DOHH2 (cell line): ENCODE results near the gene GRIN2A.

ENCODE experiments used
- H3F3A ChIP-seq: fragments of 200-600 bp; sonication (generic), shearing (Covaris generic); 2 replicates; pipeline ENCODE4 v1.6.0; 2016; ENCODE audit warnings: antibody characterized with exemption, mild to moderate bottlenecking; ENCODE audit not compliant: control insufficient read depth, insufficient read depth
- H3K27ac ChIP-seq: fragments of 200-600 bp; sonication (generic); 2 replicates; pipeline ENCODE4 v1.5.1; 2014; ENCODE audit warnings: low read depth, mild to moderate bottlenecking, low read length, moderate library complexity
- H3K27me3 ChIP-seq: fragments of 200-600 bp; sonication (generic); 2 replicates; pipeline ENCODE4 v1.6.1; 2014; ENCODE audit warnings: mild to moderate bottlenecking, low read length, mixed read lengths; ENCODE audit not compliant: control insufficient read depth
- H3K36me3 ChIP-seq: fragments of 200-600 bp; sonication (generic); 2 replicates; pipeline ENCODE4 v1.6.1; 2014; ENCODE audit warnings: mild to moderate bottlenecking, low read length, moderate library complexity, mixed read lengths; ENCODE audit not compliant: control insufficient read depth
- H3K4me1 ChIP-seq: fragments of 200-600 bp; sonication (generic); 2 replicates; pipeline ENCODE4 v1.6.1; 2014; ENCODE audit warnings: mild to moderate bottlenecking, low read length, mixed read lengths; ENCODE audit not compliant: control insufficient read depth
- H3K4me2 ChIP-seq: fragments of 200-600 bp; sonication (generic); 2 replicates; pipeline ENCODE4 v1.6.0; 2014; ENCODE audit warnings: mild to moderate bottlenecking, low read length, moderate library complexity
- H3K4me3 ChIP-seq: fragments of 200-600 bp; sonication (generic); 2 replicates; pipeline ENCODE4 v1.5.1; 2014; ENCODE audit warnings: mild to moderate bottlenecking, low read length, mixed read lengths
- H3K79me2 ChIP-seq: fragments of 200-600 bp; sonication (generic); 2 replicates; pipeline ENCODE4 v1.6.1; 2014; ENCODE audit warnings: mild to moderate bottlenecking, low read length, mixed read lengths; ENCODE audit not compliant: control insufficient read depth
- H3K9me2 ChIP-seq: fragments of 200-600 bp; sonication (generic); replicated peaks from 2 replicates; pipeline ENCODE4 v1.6.1; 2014; ENCODE audit warnings: mild to moderate bottlenecking, low read length, mixed read lengths; ENCODE audit not compliant: control insufficient read depth
- H3K9me3 ChIP-seq: fragments of 200-600 bp; sonication (generic); 2 replicates; pipeline ENCODE4 v1.6.1; 2014; ENCODE audit warnings: antibody characterized with exemption, low read length, mixed read lengths; ENCODE audit not compliant: control insufficient read depth, insufficient read depth
- H4K20me1 ChIP-seq: fragments of 200-600 bp; sonication (generic); 2 replicates; pipeline ENCODE4 v1.6.0; 2014; ENCODE audit warnings: low read depth, mild to moderate bottlenecking, antibody characterized with exemption, low read length, moderate library complexity; ENCODE audit not compliant: control insufficient read depth, insufficient read depth
- CTCF ChIP-seq: fragments of 200-600 bp; sonication (generic); IDR thresholded peaks from one replicate; pipeline ENCODE4 v1.5.1; 2014; ENCODE audit warnings: antibody characterized with exemption, mild to moderate bottlenecking, low read depth, low read length; ENCODE audit not compliant: poor library complexity, severe bottlenecking
- EZH2phosphoT487 ChIP-seq: fragments of 200-600 bp; sonication (generic); IDR thresholded peaks from 2 replicates; pipeline ENCODE4 v1.6.1; 2017; ENCODE audit warnings: borderline replicate concordance, mild to moderate bottlenecking, antibody characterized with exemption, low read length, moderate library complexity, mixed read lengths

GRIN2A gene

GRCh38 chr16:10114409-10114808 is 67.8 kb downstream of the GRIN2A start:
- Histone ChIP-seq H3K4me2 (no peak overlapping the region), H3K27me3 (no peaks in the 10 kb centered on the region), H3K9me2 (no peaks in the 10 kb centered on the region), H3K36me3 (no peaks in the 10 kb centered on the region), H3F3A (no peaks in the 10 kb centered on the region), H3K4me3 (no peak overlapping the region), H4K20me1 (no peaks in the 10 kb centered on the region), H3K27ac (no peak overlapping the region), H3K9me3 (no peaks in the 10 kb centered on the region), H3K79me2 (no peaks in the 10 kb centered on the region), H3K4me1 (no peaks in the 10 kb centered on the region)
- TF ChIP-seq CTCF (no peak), EZH2phosphoT487 (no peak)

GRCh38 chr16:10113248-10113647 is 69.0 kb downstream of the GRIN2A start:
- Histone ChIP-seq H3K4me3 (no peak overlapping the region), H3F3A (no peaks in the 10 kb centered on the region), H3K27ac (no peak overlapping the region), H4K20me1 (no peaks in the 10 kb centered on the region), H3K4me1 (no peaks in the 10 kb centered on the region), H3K27me3 (no peaks in the 10 kb centered on the region), H3K9me3 (no peaks in the 10 kb centered on the region), H3K79me2 (no peaks in the 10 kb centered on the region), H3K4me2 (no peak overlapping the region), H3K36me3 (no peaks in the 10 kb centered on the region), H3K9me2 (no peaks in the 10 kb centered on the region)
- no peak for TF ChIP-seq EZH2phosphoT487
- TF ChIP-seq CTCF, result no peak

GRCh38 chr16:10112021-10112420 is 70.2 kb downstream of the GRIN2A start:
- Histone ChIP-seq H3K4me2 (no peak overlapping the region), H3F3A (no peaks in the 10 kb centered on the region), H3K36me3 (no peaks in the 10 kb centered on the region), H3K79me2 (no peaks in the 10 kb centered on the region), H3K4me3 (no peak overlapping the region), H3K27ac (no peak overlapping the region), H3K4me1 (no peaks in the 10 kb centered on the region), H3K27me3 (no peaks in the 10 kb centered on the region), H3K9me2 (no peaks in the 10 kb centered on the region), H4K20me1 (no peaks in the 10 kb centered on the region), H3K9me3 (no peaks in the 10 kb centered on the region)
- TF ChIP-seq CTCF (no peak), EZH2phosphoT487 (no peak)
